ENCODE results near the gene RSPH1.
"Not testable (repeated sequence)": the region's sequence is repeated elsewhere in the genome, so short reads cannot be mapped to it uniquely, and the experiment has no call there.

Gene RSPH1

DNA sequence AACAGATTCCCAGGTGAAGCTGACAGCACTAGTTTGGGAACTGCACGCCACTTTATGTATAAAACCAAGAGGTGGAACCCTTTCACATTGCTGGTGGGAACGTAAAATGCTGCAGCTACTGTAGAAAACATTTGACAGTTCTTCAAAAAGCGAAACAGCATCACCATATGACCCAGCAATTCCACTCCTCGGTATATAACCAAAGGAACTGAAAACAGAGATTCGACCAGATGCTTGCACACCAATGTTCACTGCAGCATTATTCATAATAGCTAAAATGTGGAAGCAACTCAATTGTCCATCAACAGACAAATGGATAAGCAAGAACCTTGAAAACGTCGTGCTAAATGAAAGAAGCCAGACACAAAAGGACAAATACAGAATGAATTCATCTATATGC, 17.5 kb downstream of the RSPH1 start:
- Histone ChIP-seq H3K27ac (ENCODE audit: low read length) (no peak overlapping the region), H3K36me3 (ENCODE audit: control insufficient read depth, low read depth, low read length) (no peaks in the 10 kb centered on the region), H3K4me3 (ENCODE audit: low read length) (no peak overlapping the region), H3K4me1 (ENCODE audit: control insufficient read depth, low read depth, low read length) (peaks cover 8% of the 10 kb centered on the region), H3K9me3 (ENCODE audit: control insufficient read depth, low read depth, low read length) (no peaks in the 10 kb centered on the region), H3K9ac (ENCODE audit: low read length) (no peak overlapping the region), H3K27me3 (ENCODE audit: control insufficient read depth, insufficient read depth, low read length) (no peaks in the 10 kb centered on the region)

DNA sequence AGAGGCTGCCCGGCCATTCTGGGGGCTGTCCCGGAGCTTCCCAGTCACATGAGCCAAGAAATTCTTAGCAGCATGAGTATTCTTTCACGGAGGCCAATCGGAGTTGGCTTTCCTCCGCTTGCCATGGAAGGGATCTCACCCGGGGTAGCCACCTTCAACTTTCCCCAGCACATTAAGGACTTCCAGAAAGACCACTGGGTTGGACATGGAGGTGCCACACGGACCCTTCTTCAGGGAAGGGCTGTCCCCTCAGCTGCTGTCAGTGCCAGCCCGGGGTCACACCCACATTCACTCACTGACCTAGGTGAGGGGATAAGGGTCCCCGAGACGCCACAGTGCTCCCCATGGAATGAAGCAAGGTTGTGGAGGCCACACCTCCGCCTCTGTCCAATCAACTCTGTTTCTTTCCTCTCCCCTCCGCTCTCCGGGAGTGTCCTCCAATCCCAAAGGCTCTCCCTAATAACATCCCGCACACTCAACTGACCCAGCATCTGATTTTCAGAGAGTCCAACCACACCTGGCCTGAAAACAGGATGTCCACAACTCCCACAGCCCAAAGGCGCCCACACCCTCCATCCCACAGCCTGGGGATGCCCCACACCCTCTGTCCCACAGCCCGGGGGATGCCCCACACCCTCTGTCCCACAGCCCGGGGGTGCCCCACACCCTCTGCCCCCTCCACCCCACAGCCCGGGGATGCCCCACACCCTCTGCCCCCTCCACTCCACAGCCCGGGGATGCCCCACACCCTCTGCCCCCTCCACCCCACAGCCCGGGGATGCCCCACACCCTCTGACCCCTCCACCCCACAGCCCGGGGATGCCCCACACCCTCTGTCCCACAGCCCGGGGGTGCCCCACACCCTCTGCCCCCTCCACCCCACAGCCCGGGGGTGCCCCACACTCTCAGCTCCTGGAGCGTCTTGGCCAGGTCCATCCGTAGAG, 19.4 kb downstream of the RSPH1 start:
- Histone ChIP-seq H3K9ac (ENCODE audit: low read length) (no peak overlapping the region), H3K36me3 (ENCODE audit: control insufficient read depth, low read depth, low read length) (no peaks in the 10 kb centered on the region), H3K4me1 (ENCODE audit: control insufficient read depth, low read depth, low read length) (peaks cover 9% of the 10 kb centered on the region), H3K4me3 (ENCODE audit: low read length) (no peak overlapping the region), H3K9me3 (ENCODE audit: control insufficient read depth, low read depth, low read length) (no peaks in the 10 kb centered on the region), H3K27ac (ENCODE audit: low read length) (no peak overlapping the region), H3K27me3 (ENCODE audit: control insufficient read depth, insufficient read depth, low read length) (no peaks in the 10 kb centered on the region)

DNA sequence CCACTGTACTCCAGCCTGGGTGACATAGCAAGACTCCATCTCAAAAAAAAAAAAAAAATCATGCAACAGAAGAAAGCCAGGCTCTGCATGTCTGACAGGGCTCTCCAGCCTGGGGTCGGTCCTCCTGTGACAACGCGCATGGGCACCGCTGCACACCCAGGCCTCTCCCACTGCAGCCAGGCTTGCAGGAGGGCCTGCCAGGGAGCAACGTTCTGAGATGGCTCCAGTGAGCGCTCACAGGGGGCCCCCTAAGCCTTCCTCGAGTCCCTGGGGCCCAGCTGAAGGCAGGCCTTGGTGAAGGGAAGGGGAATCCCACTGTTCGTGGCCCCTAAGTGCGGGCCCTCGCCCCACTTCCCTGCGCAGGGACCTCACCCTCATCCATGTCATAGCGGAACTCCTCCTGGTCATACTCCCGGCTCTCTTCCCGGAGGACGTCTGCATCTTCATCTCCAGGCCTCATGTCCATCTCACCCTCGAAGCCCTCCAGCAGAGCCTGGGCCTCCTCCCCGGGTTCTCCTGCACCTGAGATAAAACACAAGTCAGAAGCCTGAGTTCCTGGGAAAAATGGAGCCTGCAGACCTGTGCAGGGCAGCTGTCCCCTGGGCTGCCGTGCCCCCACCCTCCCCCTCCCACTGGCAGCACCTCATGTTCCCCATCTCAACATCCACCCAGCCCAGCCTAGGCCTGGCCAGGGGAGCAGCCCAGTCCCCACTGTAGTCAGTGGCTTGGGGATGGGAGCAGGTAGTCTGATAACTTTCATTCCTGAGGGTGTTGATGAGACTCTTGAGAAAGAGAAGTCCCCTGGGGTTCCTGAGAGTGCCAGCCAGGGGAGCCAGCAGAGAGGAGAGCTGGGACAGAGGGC, 20.3 kb downstream of the RSPH1 start:
- H3K9me3 ChIP-seq (ENCODE audit: control insufficient read depth, low read depth, low read length): no peaks in the 10 kb centered on the region
- H3K36me3 ChIP-seq (ENCODE audit: control insufficient read depth, low read depth, low read length): no peaks in the 10 kb centered on the region
- H3K4me1 ChIP-seq (ENCODE audit: control insufficient read depth, low read depth, low read length): peaks cover 9% of the 10 kb centered on the region
- no peak overlapping the region for H3K27ac ChIP-seq (ENCODE audit: low read length)
- no peak overlapping the region for H3K4me3 ChIP-seq (ENCODE audit: low read length)
- H3K9ac ChIP-seq (ENCODE audit: low read length): no peak overlapping the region
- H3K27me3 ChIP-seq (ENCODE audit: control insufficient read depth, insufficient read depth, low read length): no peaks in the 10 kb centered on the region

DNA sequence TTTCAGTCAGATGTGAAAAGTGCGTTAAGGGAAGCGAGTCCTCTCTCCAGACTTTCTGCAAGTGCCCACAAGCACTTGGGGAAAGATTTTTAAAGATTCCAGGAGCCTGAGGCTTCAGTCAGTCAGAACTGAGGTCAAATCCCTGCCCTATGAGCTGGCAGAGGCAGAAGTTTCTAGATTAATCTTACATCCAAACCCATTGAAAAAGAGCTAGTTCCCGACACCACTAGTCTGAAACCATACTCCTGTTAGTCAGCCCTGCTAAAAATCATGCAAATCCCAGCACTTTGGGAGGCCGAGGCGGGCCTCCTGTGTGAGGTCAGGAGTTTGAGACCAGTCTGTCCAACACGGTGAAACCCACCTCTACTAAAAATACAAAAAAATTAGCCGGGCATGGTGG, 21.0 kb downstream of the RSPH1 start:
- H3K36me3 ChIP-seq (ENCODE audit: control insufficient read depth, low read depth, low read length): no peaks in the 10 kb centered on the region

DNA sequence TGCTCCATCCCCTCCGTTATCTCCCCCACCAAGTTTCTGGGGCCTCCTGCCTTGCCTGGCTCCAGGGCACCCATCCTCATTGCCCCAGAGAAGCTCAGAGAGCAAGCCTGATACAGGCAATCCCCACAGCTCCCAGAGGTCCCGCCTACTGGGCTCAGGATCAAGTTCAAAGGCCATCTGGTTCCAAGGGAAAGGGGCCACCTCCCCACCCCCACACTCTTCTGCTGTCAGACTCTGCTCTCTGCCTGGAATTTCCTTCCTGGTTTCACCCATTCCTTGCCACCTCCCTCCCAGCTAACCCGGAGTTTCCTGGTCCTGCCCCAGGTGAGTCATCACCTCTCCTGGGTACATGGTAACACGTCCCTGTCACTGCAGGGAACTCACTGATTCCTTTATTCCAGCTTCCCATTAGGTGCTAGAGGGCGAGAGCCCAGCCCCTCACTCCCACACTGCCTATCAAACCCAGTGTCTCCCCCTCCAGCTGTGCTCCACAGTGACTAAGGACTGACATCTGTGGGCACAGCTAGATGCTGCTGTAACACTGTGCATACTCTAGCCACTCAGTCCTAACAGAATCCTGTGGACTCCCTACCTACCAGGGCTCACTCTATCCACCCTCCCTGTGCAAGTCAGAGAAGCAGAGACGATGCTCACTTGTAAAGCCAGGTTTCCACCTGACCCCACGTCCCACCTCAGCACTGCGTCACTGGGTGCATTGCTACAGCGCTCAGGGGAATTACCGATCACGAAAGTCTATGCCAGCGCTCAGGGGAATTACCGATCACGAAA, 21.8 kb downstream of the RSPH1 start:
- Histone ChIP-seq H3K9me3 (ENCODE audit: control insufficient read depth, low read depth, low read length) (no peaks in the 10 kb centered on the region), H3K4me1 (ENCODE audit: control insufficient read depth, low read depth, low read length) (peaks cover 9% of the 10 kb centered on the region), H3K27ac (ENCODE audit: low read length) (no peak overlapping the region), H3K36me3 (ENCODE audit: control insufficient read depth, low read depth, low read length) (no peaks in the 10 kb centered on the region), H3K9ac (ENCODE audit: low read length) (no peak overlapping the region), H3K4me3 (ENCODE audit: low read length) (no peak overlapping the region), H3K27me3 (ENCODE audit: control insufficient read depth, insufficient read depth, low read length) (no peaks in the 10 kb centered on the region)

More for the DNA sequence above, 21.0 kb downstream of the RSPH1 start:
- H3K9ac ChIP-seq (ENCODE audit: low read length): no peak overlapping the region
- peaks cover 9% of the 10 kb centered on the region for H3K4me1 ChIP-seq (ENCODE audit: control insufficient read depth, low read depth, low read length)
- no peak overlapping the region for H3K27ac ChIP-seq (ENCODE audit: low read length)
- no peak overlapping the region for H3K4me3 ChIP-seq (ENCODE audit: low read length)
- H3K9me3 ChIP-seq (ENCODE audit: control insufficient read depth, low read depth, low read length): no peaks in the 10 kb centered on the region
- no peaks in the 10 kb centered on the region for H3K27me3 ChIP-seq (ENCODE audit: control insufficient read depth, insufficient read depth, low read length)

DNA sequence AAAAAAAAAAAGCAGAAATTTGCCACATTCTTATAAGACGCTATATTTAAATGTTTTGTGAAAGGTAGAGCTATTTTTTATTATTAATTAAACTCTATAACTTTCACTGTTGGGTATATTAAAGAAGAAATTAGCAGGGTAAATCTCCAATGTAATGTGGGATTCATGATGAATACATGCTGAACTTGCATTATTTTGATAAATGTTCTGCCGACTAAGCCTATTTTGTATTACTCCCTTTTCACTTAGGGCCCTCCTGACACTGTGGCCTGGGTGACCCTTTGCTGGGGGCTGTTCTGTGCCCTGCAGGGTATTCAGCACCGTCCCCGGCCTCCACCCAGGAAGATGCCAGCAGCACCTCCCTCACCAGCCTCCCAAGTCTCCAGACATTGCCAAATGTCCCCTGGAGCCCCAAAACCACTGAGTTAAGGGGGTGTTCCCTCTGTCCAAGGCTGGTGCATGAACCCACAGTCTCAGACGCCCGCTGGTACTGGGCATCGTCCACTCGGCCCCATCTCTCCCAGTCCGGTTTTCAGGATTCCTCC, 22.5 kb downstream of the RSPH1 start:
- H3K9me3 ChIP-seq (ENCODE audit: control insufficient read depth, low read depth, low read length): no peaks in the 10 kb centered on the region
- peaks cover 9% of the 10 kb centered on the region for H3K4me1 ChIP-seq (ENCODE audit: control insufficient read depth, low read depth, low read length)
- no peaks in the 10 kb centered on the region for H3K27me3 ChIP-seq (ENCODE audit: control insufficient read depth, insufficient read depth, low read length)
- H3K4me3 ChIP-seq (ENCODE audit: low read length): no peak overlapping the region
- H3K36me3 ChIP-seq (ENCODE audit: control insufficient read depth, low read depth, low read length): no peaks in the 10 kb centered on the region
- no peak overlapping the region for H3K27ac ChIP-seq (ENCODE audit: low read length)
- no peak overlapping the region for H3K9ac ChIP-seq (ENCODE audit: low read length)

DNA sequence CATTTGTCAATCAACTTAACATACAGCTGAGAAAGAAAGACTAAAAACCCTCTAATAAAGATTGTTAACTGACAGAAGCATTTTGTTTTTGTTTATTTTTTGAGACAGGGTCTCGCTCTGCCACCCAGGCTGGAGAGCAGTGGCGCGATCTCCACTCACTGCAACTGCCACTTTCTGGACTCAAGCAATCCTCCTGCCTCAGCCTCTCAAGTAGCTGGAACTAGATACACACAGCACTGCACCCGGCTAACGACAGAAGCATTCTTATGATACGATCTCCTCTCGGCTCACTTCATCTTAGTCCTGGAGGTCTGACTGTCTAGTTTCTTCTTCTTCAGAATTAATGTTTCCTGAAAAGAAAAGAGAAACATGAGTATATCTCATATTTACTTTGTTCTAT, 23.5 kb downstream of the RSPH1 start:
- Histone ChIP-seq H3K9ac (ENCODE audit: low read length) (no peak overlapping the region), H3K4me1 (ENCODE audit: control insufficient read depth, low read depth, low read length) (peaks cover 11% of the 10 kb centered on the region), H3K36me3 (ENCODE audit: control insufficient read depth, low read depth, low read length) (no peaks in the 10 kb centered on the region), H3K4me3 (ENCODE audit: low read length) (no peak overlapping the region), H3K27me3 (ENCODE audit: control insufficient read depth, insufficient read depth, low read length) (no peaks in the 10 kb centered on the region), H3K27ac (ENCODE audit: low read length) (no peak overlapping the region), H3K9me3 (ENCODE audit: control insufficient read depth, low read depth, low read length) (no peaks in the 10 kb centered on the region)

DNA sequence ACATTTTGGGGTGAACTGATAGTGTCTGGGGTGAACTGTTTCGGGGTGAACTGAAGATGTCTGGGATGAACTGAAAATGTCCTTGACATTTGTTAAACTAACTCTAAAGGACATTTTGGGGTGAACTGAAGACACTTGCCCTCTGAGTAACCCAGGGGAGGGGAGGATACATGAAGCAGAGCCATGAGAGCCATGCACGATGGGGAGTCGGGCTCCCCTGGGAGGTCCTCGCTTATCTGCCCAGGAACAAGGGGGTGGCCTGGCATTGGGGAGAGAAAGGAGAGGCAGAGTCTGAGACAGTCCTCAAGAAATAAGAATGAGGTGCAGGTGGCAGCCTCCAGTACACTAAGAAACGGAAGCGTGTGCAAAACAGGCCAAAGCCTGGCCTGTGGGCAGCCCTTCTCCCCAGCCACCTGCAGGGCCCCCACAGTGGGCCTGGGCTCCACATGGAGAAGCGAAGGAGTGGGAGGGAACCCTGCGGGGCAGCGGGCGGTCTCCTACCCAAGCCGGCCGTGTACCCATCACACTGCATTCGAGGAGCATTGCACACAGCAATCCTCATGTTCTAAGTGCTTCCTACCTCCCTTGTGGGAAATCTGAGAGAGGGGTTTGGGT, 24.2 kb downstream of the RSPH1 start:
- Histone ChIP-seq H3K9me3 (ENCODE audit: control insufficient read depth, low read depth, low read length) (no peaks in the 10 kb centered on the region), H3K36me3 (ENCODE audit: control insufficient read depth, low read depth, low read length) (no peaks in the 10 kb centered on the region), H3K27me3 (ENCODE audit: control insufficient read depth, insufficient read depth, low read length) (no peaks in the 10 kb centered on the region), H3K9ac (ENCODE audit: low read length) (no peak overlapping the region), H3K4me1 (ENCODE audit: control insufficient read depth, low read depth, low read length) (peaks cover 16% of the 10 kb centered on the region), H3K27ac (ENCODE audit: low read length) (no peak overlapping the region), H3K4me3 (ENCODE audit: low read length) (no peak overlapping the region)

DNA sequence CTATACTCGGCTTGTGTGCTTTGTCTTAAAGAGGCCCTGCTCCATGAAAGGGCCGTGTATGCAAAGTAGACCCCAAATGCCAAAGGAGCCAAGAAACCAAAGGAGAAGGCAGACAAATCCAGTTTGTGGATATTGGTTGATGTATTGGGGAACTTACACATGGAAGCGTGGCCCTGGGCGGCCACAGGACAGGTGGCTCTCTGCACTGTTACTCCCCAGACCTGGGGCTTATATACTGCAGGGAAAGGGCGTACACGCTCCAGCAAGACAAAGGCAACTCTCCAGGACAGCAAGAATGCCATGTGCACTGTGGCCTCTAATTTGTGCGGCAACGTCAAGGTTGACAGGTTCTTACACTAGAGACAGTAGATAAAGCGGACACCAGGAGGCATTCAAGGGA, 24.8 kb downstream of the RSPH1 start:
- peaks cover 16% of the 10 kb centered on the region for H3K4me1 ChIP-seq (ENCODE audit: control insufficient read depth, low read depth, low read length)
- no peak overlapping the region for H3K4me3 ChIP-seq (ENCODE audit: low read length)

DNA sequence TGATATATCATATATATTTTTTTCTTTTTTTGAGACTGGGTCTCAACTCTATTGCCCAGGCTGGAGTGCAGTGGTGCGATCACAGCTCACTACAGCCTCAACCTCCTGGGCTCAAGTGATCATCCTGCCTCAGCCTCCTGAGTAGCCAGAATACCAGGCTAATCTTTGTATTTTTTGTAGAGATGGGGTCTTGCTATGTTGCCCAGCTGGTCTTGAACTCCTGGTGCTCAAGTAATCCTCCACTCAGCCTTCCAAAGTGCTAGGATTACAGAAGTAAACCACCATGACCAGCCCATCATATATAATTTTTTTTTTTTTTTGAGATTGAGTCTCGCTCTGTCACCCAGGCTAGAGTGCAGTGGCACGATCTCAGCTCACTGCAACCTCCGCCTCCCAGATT, 26.3 kb downstream of the RSPH1 start:
- not testable (repeated sequence) for H3K4me3 ChIP-seq (ENCODE audit: low read length); H3K27me3 ChIP-seq (ENCODE audit: control insufficient read depth, insufficient read depth, low read length); H3K9me3 ChIP-seq (ENCODE audit: control insufficient read depth, low read depth, low read length); H3K36me3 ChIP-seq (ENCODE audit: control insufficient read depth, low read depth, low read length); H3K9ac ChIP-seq (ENCODE audit: low read length); H3K27ac ChIP-seq (ENCODE audit: low read length)
- H3K4me1 ChIP-seq (ENCODE audit: control insufficient read depth, low read depth, low read length): peaks cover 16% of the 10 kb centered on the region

More for the DNA sequence above, 24.8 kb downstream of the RSPH1 start:
- H3K9ac ChIP-seq (ENCODE audit: low read length): no peak overlapping the region
- no peaks in the 10 kb centered on the region for H3K36me3 ChIP-seq (ENCODE audit: control insufficient read depth, low read depth, low read length)
- H3K9me3 ChIP-seq (ENCODE audit: control insufficient read depth, low read depth, low read length): no peaks in the 10 kb centered on the region
- H3K27ac ChIP-seq (ENCODE audit: low read length): no peak overlapping the region
- no peaks in the 10 kb centered on the region for H3K27me3 ChIP-seq (ENCODE audit: control insufficient read depth, insufficient read depth, low read length)

Measured in iPS-18a (cell line).